A375 (cell line): Measurements from ENCODE around the gene DMGDH. TPM values are rescaled to one million over a fixed set of nuclear protein-coding genes. Genes with fewer than 3 reads are reported as not detected.

Source experiments
- total RNA-seq: library from RNA; depleted of rRNA; stranded (reverse); fragments of >200 nt; shearing (Covaris generic); gene quantifications from 2 replicates; pipeline ENCODE4 v1.2.3, GENCODE V29; 2014; rRNA removed

DMGDH gene
- not detected in 2 replicates for total RNA-seq

GRCh38 chr5:79069488-79070349 lies at the start of gene DMGDH, which contains the start of gene BHMT2:
Gene DMGDH (minus strand): TSS chr5:79069674. CDS start chr5:79069620, 54 bp downstream.
Gene BHMT2 (plus strand): TSS chr5:79069767. CDS start chr5:79069783, 16 bp downstream.

DNA sequence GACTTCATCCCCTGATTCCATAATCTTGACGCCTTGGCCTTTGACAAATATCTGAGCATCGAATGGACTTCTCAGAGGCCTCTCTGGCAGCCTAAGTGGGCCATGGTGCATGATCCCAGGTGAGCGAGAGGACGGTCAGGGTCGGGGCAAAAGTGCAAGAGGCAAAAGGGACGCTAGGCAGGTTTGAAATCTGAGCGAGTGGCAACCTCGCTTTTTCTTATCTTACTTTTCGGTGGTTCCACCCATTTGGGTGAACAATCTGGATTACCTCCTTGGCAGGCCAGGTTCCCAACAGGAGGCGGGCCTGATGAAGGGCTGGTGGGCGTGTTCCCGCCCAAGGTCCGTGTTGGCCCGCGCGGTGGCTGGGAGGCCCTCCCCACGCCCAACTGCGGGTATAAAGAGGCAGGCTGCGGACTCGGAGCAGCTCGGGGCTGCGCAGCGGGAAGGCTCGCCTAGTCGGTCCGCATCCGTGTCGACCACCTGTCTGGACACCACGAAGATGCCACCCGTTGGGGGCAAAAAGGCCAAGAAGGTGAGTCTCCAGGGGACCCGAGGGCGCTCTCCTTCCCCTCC lies 42.0 kb upstream of the DMGDH start, which contains the start of gene BHMT:
Gene BHMT, plus strand, starts transcription at position 423 of the 573 bp plus-strand sequence. Its CDS starts 77 bp downstream, at position 500.

GRCh38 chr5:78985116-78985724 lies 84.3 kb downstream of the DMGDH start, which contains the start of gene ARSB:
Gene ARSB (minus strand): TSS chr5:78985310. CDS start chr5:78985248, 62 bp downstream.

Other genes with a start within 250 kb of the DMGDH start
- 7.7 and 11.6 TPM in 2 replicates for gene ARSB, start 84.4 kb downstream of the DMGDH start, total RNA-seq
- not detected in 2 replicates for gene BHMT2, start 93 bp upstream of the DMGDH start, total RNA-seq
- gene BHMT, start 42.1 kb upstream of the DMGDH start, total RNA-seq = not detected in 2 replicates
- gene JMY, start 166.5 kb upstream of the DMGDH start, total RNA-seq = 15.3 and 15.7 TPM in 2 replicates